HepG2 (cell line): ENCODE measurements around the gene FGF10. TPM values are rescaled to one million over a fixed set of nuclear protein-coding genes. Genes with fewer than 3 reads are reported as not detected.

Experiments
- ATAC-seq: fragments of 200-7000 bp; cut with Tn5 transposase; 3 replicates; pipeline ENCODE4 v1.9.1; 2020; ENCODE audit warnings: mild to moderate bottlenecking, moderate library complexity
- BruUV-seq: library from RNA; stranded (reverse); fragments of 400-500 nt; replicated peaks from 2 replicates; lab custom pipeline; 2021; lab: Mats Ljungman, UMichigan
- CTCF ChIA-PET: fragments of 300-600 bp; formaldehyde crosslinking; extraction: SDS; loops from one replicate; lab custom pipeline; 2021; ENCODE audit warnings: low total read pairs, inconsistent platforms, low intra/inter-chr PET ratio; lab: Yijun Ruan, JAX
- POLR2A ChIA-PET: fragments of 350-600 bp; sonication (Branson Sonifier 250); formaldehyde crosslinking; loops from one replicate; lab custom pipeline; 2020; ENCODE audit warnings: antibody characterized with exemption, inconsistent platforms; lab: Yijun Ruan, JAX
- DNase-seq: peaks from one replicate; pipeline ENCODE4 v3.0.0-alpha.2; 2015; ENCODE audit warnings: low spot score
- FAIRE-seq: peaks from 3 replicates; lab custom pipeline; 2011; peaks lifted over from hg19 to GRCh38; lab: Jason Lieb, UNC
- H2AFZ ChIP-seq: one replicate; pipeline ENCODE4 v1.6.1; 2011; ENCODE audit warnings: low read length, inconsistent platforms
- H3K27ac ChIP-seq: fragments of 300-600 bp; 3 replicates; pipeline ENCODE4 v1.8.0; 2011; ENCODE audit warnings: mixed run types, mild to moderate bottlenecking, mixed read lengths, low read length, inconsistent platforms; ENCODE audit not compliant: insufficient read depth; ENCODE audit errors: extremely low read length
- H3K27me3 ChIP-seq, 2 experiments: fragments of 200-600 bp in 1 of 2; 2 replicates in 1 of 2; 3 replicates in 1 of 2; pipeline versions ENCODE4 v1.6.0 to v1.8.0; 2011; ENCODE audit warnings: low read length in 2 of 2, mild to moderate bottlenecking in 2 of 2, moderate library complexity in 2 of 2, inconsistent platforms in 1 of 2; ENCODE audit not compliant: insufficient read depth in 2 of 2, control insufficient read depth in 1 of 2
- H3K36me3 ChIP-seq, 2 experiments: fragments of 200-600 bp in 1 of 2; replicated peaks in 1 of 2; 2 replicates in 1 of 2; 3 replicates in 1 of 2; pipeline versions ENCODE4 v1.5.1 to v1.8.0; 2011; ENCODE audit warnings: low read length in 2 of 2, inconsistent platforms in 1 of 2; ENCODE audit not compliant: insufficient read depth in 2 of 2, control insufficient read depth in 1 of 2
- H3K4me1 ChIP-seq: 2 replicates; pipeline ENCODE4 v1.5.1; 2012; ENCODE audit warnings: low read length, inconsistent platforms; ENCODE audit not compliant: insufficient read depth
- H3K4me2 ChIP-seq: 2 replicates; pipeline ENCODE4 v1.6.0; 2011; ENCODE audit warnings: low read depth, low read length, inconsistent platforms
- H3K4me3 ChIP-seq, 3 experiments: fragments of 200-600 bp in 1 of 3; sonication (generic), shearing (Covaris generic) in 1 of 3; replicated peaks in 1 of 3; 2 replicates each; pipeline ENCODE4 v1.5.1; 2011 to 2016; ENCODE audit warnings: low read length in 3 of 3, inconsistent platforms in 2 of 3, low read depth in 2 of 3, mild to moderate bottlenecking in 2 of 3, control low read depth in 1 of 3, mixed read lengths in 1 of 3; ENCODE audit not compliant: insufficient read depth in 1 of 3
- H3K79me2 ChIP-seq: one replicate; pipeline ENCODE4 v1.6.1; 2011; ENCODE audit warnings: low read length, inconsistent platforms; ENCODE audit not compliant: insufficient read depth
- H3K9ac ChIP-seq: 2 replicates; pipeline ENCODE4 v1.6.0; 2011; ENCODE audit warnings: mild to moderate bottlenecking, low read depth, low read length, inconsistent platforms; ENCODE audit not compliant: insufficient read depth
- H3K9me3 ChIP-seq: 2 replicates; pipeline ENCODE4 v1.5.1; 2012; ENCODE audit warnings: mild to moderate bottlenecking, low read length
- H4K20me1 ChIP-seq: 2 replicates; pipeline ENCODE4 v1.6.0; 2011; ENCODE audit warnings: inconsistent platforms, mild to moderate bottlenecking, low read length, moderate library complexity; ENCODE audit not compliant: insufficient read depth
- AHR ChIP-seq: IDR thresholded peaks from 2 replicates; pipeline ENCODE4 v1.6.1; 2018; ENCODE audit warnings: missing genetic modification reagents, missing compliant biosample characterization
- CHCHD3 ChIP-seq: sonication (generic); formaldehyde crosslinking; IDR thresholded peaks from 2 replicates; pipeline ENCODE4 v1.8.0; 2022; ENCODE audit warnings: mild to moderate bottlenecking, missing genetic modification reagents, moderate library complexity
- EHMT2 ChIP-seq: fragments of 200-600 bp; sonication (generic); IDR thresholded peaks from 2 replicates; pipeline ENCODE4 v1.7.0; 2017; ENCODE audit warnings: antibody characterized with exemption, low read depth, low read length, borderline replicate concordance
- MAFF ChIP-seq: IDR thresholded peaks from 2 replicates; pipeline ENCODE4 v1.6.1; 2011; ENCODE audit warnings: low read depth, low read length, improper control_type of control experiment
- MAFK ChIP-seq, 2 experiments: IDR thresholded peaks in 1 of 2; conservative IDR thresholded peaks in 1 of 2; 2 replicates each; pipeline ENCODE4 v1.6.1; 2011; ENCODE audit warnings: improper control_type of control experiment in 2 of 2, low read length in 2 of 2
- ZNF101 ChIP-seq: sonication (generic); formaldehyde crosslinking; IDR thresholded peaks from 2 replicates; pipeline ENCODE4 v1.4.0; 2020; ENCODE audit warnings: mild to moderate bottlenecking, low read depth, missing genetic modification reagents, borderline replicate concordance
- ZNF44 ChIP-seq: sonication (generic); formaldehyde crosslinking; IDR thresholded peaks from 2 replicates; pipeline ENCODE4 v1.5.1; 2020; ENCODE audit warnings: mild to moderate bottlenecking, missing genetic modification reagents
- ZNF501 ChIP-seq: sonication (generic); formaldehyde crosslinking; IDR thresholded peaks from 2 replicates; pipeline ENCODE4 v1.5.1; 2020; ENCODE audit warnings: mild to moderate bottlenecking, moderate library complexity, missing genetic modification reagents
- WGBS: methylation state at CpG from one replicate; pipeline ENCODE4 v1.1.6; 2017; ENCODE audit warnings: low lambda C conversion rate; 5-methylcytosine and 5-hydroxymethylcytosine counted together
- in situ Hi-C: cut with HindIII; loops from 2 replicates; pipeline ENCODE4 v1.10.0; 2017; ENCODE audit warnings: low pct_unique_long_range_greater_than_20kb; ENCODE audit not compliant: extremely low pct_ligation_motif_present
- intact Hi-C: fragments of 100-400 bp; cut with micrococcal nuclease; formaldehyde crosslinking; loops from one replicate; pipeline ENCODE4 v1.10.0; 2022; ENCODE audit not compliant: unreplicated experiment
- polyA plus RNA-seq, 8 experiments: library from polyadenylated mRNA; depleted of rRNA in 3 of 8; stranded (reverse) in 7 of 8; unstranded in 1 of 8; fragments of >200 nt; fragmentation: Illumina TruSeq in 4 of 8; extraction: Trizol in 4 of 8; gene quantifications; 2 replicates each; pipeline versions ENCODE4 v1.2.1 to v1.2.3, GENCODE V29; 2011 to 2016; ENCODE audit warnings: low read depth in 4 of 8, missing spikeins in 1 of 8, mixed read lengths in 1 of 8; ENCODE audit not compliant: insufficient read depth in 1 of 8
- total RNA-seq, 5 experiments: library from RNA; depleted of rRNA; stranded (reverse); fragments of >200 nt; fragmentation: Illumina TruSeq; extraction: Trizol; gene quantifications; 2 replicates each; pipeline ENCODE4 v1.2.3, GENCODE V29; 2016; ENCODE audit warnings: low read depth in 1 of 5
- TF ChIP-seq, protein P1 (sequence below): sonication (generic); formaldehyde crosslinking; IDR thresholded peaks from 2 replicates; pipeline ENCODE4 v1.5.1; 2020; ENCODE audit warnings: mild to moderate bottlenecking, moderate library complexity, missing genetic modification reagents
- TF ChIP-seq, protein P2 (sequence below): sonication (generic); formaldehyde crosslinking; IDR thresholded peaks from 2 replicates; pipeline ENCODE4 v1.8.1; 2023; ENCODE audit warnings: mild to moderate bottlenecking, missing genetic modification reagents, borderline replicate concordance
- TF ChIP-seq, protein P3 (sequence below): sonication (generic); formaldehyde crosslinking; IDR thresholded peaks from 2 replicates; pipeline ENCODE4 v1.4.0; 2020; ENCODE audit warnings: missing genetic modification reagents, borderline replicate concordance

The FGF10 gene
- total and polyA plus RNA-seq, 2 of the 13 experiments (the other 11 are each of a cell fraction or from before 2014, with no cell fraction given) = not detected

DNA sequence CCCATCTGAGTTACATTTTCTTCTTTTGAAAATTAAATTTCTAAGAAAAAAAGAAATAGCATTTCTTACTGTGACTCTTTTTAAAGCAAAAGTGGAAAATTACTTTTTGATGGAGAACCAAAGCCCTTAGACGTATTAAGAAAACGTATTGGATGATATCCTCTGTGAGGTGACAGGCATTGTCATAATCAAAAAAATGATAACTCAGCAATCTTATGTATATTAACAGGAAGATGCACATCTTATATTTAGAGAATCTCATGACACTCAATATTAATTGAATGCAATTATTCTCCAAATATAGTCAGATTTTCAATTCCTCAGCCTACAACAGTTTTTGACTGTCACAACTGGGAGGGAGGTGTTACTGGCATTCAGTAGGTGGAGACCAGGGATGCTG lies 25.1 kb downstream of the FGF10 start:
- Histone ChIP-seq H4K20me1 (no peaks in the 10 kb centered on the region), H3K4me2 (no peak overlapping the region), H3K27ac (no peak overlapping the region), H3K79me2 (no peaks in the 10 kb centered on the region), H3K36me3 (no peaks in the 10 kb centered on the region), H3K4me1 (no peaks in the 10 kb centered on the region), H3K9me3 (no peaks in the 10 kb centered on the region), H3K9ac (no peak overlapping the region), H2AFZ (no peak overlapping the region), H3K27me3 (no peaks in the 10 kb centered on the region), H3K4me3 (no peak overlapping the region)
- ChIA-PET CTCF (no interaction called here), POLR2A (no interaction called here)
- 6% methylated on average over 2 of the region's 2 CpGs for WGBS
- ATAC-seq (no peak), DNase-seq (no peak), FAIRE-seq (no peak)
- BruUV-seq = no TSS peak
- in situ Hi-C loops (no loop called here), intact Hi-C loops (no loop called here)
- TF ChIP-seq MAFF = peak; percentile 82
- no peak for TF ChIP-seq ZNF44 (CRISPR knock-in tag)
- TF ChIP-seq ZNF101 (CRISPR knock-in tag) = no peak
- no peak for TF ChIP-seq AHR (CRISPR knock-in tag)
- TF ChIP-seq EHMT2 = no peak
- TF ChIP-seq MAFK (conservative IDR thresholded peaks at IDR 0.05 in 1 of 2, IDR thresholded peaks at IDR 0.05 in 1 of 2; ENCODE audit: low read length in 2 of 2) = peak; percentile 80 to 90

DNA sequence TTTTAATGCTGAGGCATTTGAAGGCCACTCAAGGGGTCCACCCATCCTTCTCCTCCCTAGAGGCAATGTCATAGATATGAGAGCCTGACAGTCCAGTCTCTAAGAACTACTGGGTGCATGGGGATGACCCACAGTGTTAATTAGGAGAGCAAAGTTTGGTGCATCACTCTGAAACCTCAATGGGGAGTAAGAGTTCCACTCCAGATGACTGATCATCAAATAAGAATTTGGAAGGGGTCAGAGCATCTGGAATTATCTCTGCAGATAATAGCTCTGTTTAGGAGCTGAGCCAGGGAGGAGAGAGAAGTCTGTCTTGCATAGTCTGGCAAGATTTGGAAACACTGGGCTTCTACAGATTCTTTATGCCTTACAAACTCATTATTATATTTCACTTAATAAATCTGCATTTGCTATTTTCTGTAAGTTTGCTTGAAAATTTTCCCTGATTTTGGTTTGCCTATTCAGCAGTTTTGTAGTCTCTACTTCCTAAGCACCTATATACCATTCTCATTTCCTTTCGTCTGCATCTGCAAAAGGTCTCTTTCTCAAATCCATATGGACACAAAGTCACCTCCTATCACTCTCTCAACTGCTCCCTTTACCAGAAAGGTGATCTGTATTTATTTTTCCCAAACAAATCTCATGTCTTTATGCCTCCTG lies 27.7 kb downstream of the FGF10 start:
- 0% methylated on average over 1 of the region's 1 CpG for WGBS
- TF ChIP-seq, protein P1, sequence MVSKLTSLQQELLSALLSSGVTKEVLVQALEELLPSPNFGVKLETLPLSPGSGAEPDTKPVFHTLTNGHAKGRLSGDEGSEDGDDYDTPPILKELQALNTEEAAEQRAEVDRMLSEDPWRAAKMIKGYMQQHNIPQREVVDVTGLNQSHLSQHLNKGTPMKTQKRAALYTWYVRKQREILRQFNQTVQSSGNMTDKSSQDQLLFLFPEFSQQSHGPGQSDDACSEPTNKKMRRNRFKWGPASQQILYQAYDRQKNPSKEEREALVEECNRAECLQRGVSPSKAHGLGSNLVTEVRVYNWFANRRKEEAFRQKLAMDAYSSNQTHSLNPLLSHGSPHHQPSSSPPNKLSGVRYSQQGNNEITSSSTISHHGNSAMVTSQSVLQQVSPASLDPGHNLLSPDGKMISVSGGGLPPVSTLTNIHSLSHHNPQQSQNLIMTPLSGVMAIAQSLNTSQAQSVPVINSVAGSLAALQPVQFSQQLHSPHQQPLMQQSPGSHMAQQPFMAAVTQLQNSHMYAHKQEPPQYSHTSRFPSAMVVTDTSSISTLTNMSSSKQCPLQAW = no peak
- TF ChIP-seq, protein P2, sequence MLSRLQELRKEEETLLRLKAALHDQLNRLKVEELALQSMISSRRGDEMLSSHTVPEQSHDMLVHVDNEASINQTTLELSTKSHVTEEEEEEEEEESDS (CRISPR knock-in tag) = no peak
- TF ChIP-seq ZNF501 (CRISPR knock-in tag) (no peak), CHCHD3 (no peak), MAFK (conservative IDR thresholded peaks at IDR 0.05 in 1 of 2, IDR thresholded peaks at IDR 0.05 in 1 of 2; ENCODE audit: low read length in 2 of 2) (peak; percentile 23 to 82; a peak in 3 of 4 replicates)
- TF ChIP-seq, protein P3, sequence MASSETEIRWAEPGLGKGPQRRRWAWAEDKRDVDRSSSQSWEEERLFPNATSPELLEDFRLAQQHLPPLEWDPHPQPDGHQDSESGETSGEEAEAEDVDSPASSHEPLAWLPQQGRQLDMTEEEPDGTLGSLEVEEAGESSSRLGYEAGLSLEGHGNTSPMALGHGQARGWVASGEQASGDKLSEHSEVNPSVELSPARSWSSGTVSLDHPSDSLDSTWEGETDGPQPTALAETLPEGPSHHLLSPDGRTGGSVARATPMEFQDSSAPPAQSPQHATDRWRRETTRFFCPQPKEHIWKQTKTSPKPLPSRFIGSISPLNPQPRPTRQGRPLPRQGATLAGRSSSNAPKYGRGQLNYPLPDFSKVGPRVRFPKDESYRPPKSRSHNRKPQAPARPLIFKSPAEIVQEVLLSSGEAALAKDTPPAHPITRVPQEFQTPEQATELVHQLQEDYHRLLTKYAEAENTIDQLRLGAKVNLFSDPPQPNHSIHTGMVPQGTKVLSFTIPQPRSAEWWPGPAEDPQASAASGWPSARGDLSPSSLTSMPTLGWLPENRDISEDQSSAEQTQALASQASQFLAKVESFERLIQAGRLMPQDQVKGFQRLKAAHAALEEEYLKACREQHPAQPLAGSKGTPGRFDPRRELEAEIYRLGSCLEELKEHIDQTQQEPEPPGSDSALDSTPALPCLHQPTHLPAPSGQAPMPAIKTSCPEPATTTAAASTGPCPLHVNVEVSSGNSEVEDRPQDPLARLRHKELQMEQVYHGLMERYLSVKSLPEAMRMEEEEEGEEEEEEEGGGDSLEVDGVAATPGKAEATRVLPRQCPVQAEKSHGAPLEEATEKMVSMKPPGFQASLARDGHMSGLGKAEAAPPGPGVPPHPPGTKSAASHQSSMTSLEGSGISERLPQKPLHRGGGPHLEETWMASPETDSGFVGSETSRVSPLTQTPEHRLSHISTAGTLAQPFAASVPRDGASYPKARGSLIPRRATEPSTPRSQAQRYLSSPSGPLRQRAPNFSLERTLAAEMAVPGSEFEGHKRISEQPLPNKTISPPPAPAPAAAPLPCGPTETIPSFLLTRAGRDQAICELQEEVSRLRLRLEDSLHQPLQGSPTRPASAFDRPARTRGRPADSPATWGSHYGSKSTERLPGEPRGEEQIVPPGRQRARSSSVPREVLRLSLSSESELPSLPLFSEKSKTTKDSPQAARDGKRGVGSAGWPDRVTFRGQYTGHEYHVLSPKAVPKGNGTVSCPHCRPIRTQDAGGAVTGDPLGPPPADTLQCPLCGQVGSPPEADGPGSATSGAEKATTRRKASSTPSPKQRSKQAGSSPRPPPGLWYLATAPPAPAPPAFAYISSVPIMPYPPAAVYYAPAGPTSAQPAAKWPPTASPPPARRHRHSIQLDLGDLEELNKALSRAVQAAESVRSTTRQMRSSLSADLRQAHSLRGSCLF = no peak

More for the DNA sequence above, 27.7 kb downstream of the FGF10 start:
- in situ Hi-C loops = no loop called here
- H4K20me1 ChIP-seq = no peaks in the 10 kb centered on the region
- no peaks in the 10 kb centered on the region for H3K79me2 ChIP-seq
- H3K4me2 ChIP-seq = no peak overlapping the region
- H3K4me1 ChIP-seq = no peaks in the 10 kb centered on the region
- no peak overlapping the region for H2AFZ ChIP-seq
- DNase-seq (no peak), ATAC-seq (no peak), FAIRE-seq (no peak)
- H3K36me3 ChIP-seq = no peaks in the 10 kb centered on the region
- H3K9ac ChIP-seq = no peak overlapping the region
- H3K27me3 ChIP-seq = no peaks in the 10 kb centered on the region
- no TSS peak for BruUV-seq
- ChIA-PET CTCF (no interaction called here), POLR2A (no interaction called here)
- H3K27ac ChIP-seq = no peak overlapping the region
- no peaks in the 10 kb centered on the region for H3K9me3 ChIP-seq
- intact Hi-C loops = no loop called here
- H3K4me3 ChIP-seq = no peak overlapping the region
